ENCODE results near the gene SLC25A13.

Gene SLC25A13

GRCh38 chr7:96246919-96247318 is 75.0 kb downstream of the SLC25A13 start:
- DNase-seq (ENCODE audit: low read depth): no peak
- no peak for TF ChIP-seq CTCF (IDR thresholded peaks at IDR 0.05; ENCODE audit: low read depth, low read length)
- no peak for TF ChIP-seq MYC (IDR thresholded peaks at IDR 0.05; ENCODE audit: low read depth, low read length)
- no peak for TF ChIP-seq POLR2A (IDR thresholded peaks at IDR 0.05; ENCODE audit: extremely low read depth, insufficient read length)
- no peak for TF ChIP-seq MAX (IDR thresholded peaks at IDR 0.05; ENCODE audit: low read depth, low read length)
- H3K4me3 ChIP-seq (ENCODE audit: low read depth, low read length): no peak overlapping the region

- TF ChIP-seq MYC (IDR thresholded peaks at IDR 0.05; ENCODE audit: low read depth, low read length) (no peak), CTCF (IDR thresholded peaks at IDR 0.05; ENCODE audit: low read depth, low read length) (no peak), MAX (IDR thresholded peaks at IDR 0.05; ENCODE audit: low read depth, low read length) (no peak), POLR2A (IDR thresholded peaks at IDR 0.05; ENCODE audit: extremely low read depth, insufficient read length) (no peak)
- H3K4me3 ChIP-seq (ENCODE audit: low read depth, low read length): no peak overlapping the region
- DNase-seq (ENCODE audit: low read depth): no peak
These were observed 77.0 kb downstream of the SLC25A13 start for GRCh38 chr7:96244992-96245292.

- TF ChIP-seq POLR2A (IDR thresholded peaks at IDR 0.05; ENCODE audit: extremely low read depth, insufficient read length): no peak
- no peak for TF ChIP-seq MYC (IDR thresholded peaks at IDR 0.05; ENCODE audit: low read depth, low read length)
- TF ChIP-seq MAX (IDR thresholded peaks at IDR 0.05; ENCODE audit: low read depth, low read length): no peak
- no peak for TF ChIP-seq CTCF (IDR thresholded peaks at IDR 0.05; ENCODE audit: low read depth, low read length)
- H3K4me3 ChIP-seq (ENCODE audit: low read depth, low read length): no peak overlapping the region
These were observed 77.5 kb downstream of the SLC25A13 start for GRCh38 chr7:96244244-96244991.

GRCh38 chr7:96243241-96243640 is 78.7 kb downstream of the SLC25A13 start:
- DNase-seq (ENCODE audit: low read depth): no peak
- no peak overlapping the region for H3K4me3 ChIP-seq (ENCODE audit: low read depth, low read length)
- TF ChIP-seq CTCF (IDR thresholded peaks at IDR 0.05; ENCODE audit: low read depth, low read length) (no peak), MAX (IDR thresholded peaks at IDR 0.05; ENCODE audit: low read depth, low read length) (no peak), POLR2A (IDR thresholded peaks at IDR 0.05; ENCODE audit: extremely low read depth, insufficient read length) (no peak), MYC (IDR thresholded peaks at IDR 0.05; ENCODE audit: low read depth, low read length) (no peak)

More at GRCh38 chr7:96244244-96244991, 77.5 kb downstream of the SLC25A13 start:
- DNase-seq (ENCODE audit: low read depth): no peak

- H3K4me3 ChIP-seq (ENCODE audit: low read depth, low read length): no peak overlapping the region
- peak; percentile 49 for DNase-seq (ENCODE audit: low read depth)
- TF ChIP-seq CTCF (IDR thresholded peaks at IDR 0.05; ENCODE audit: low read depth, low read length) (no peak), POLR2A (IDR thresholded peaks at IDR 0.05; ENCODE audit: extremely low read depth, insufficient read length) (no peak), MAX (IDR thresholded peaks at IDR 0.05; ENCODE audit: low read depth, low read length) (no peak), MYC (IDR thresholded peaks at IDR 0.05; ENCODE audit: low read depth, low read length) (no peak)
These were observed 80.0 kb downstream of the SLC25A13 start for GRCh38 chr7:96241855-96242254.
